ENCODE measurements around the gene PPP2R2C. TPM values are rescaled to one million over a fixed set of nuclear protein-coding genes. Genes with fewer than 3 reads are reported as not detected.

The PPP2R2C gene
- total RNA-seq, 3 donors from 2014 or later = not detected

GRCh38 chr4:6467600-6467999, 4.8 kb downstream of the PPP2R2C start:
- Mint-ChIP-seq H3K4me1 (ENCODE audit: low read depth) (peaks cover 3% of the 10 kb centered on the region), H3K36me3 (ENCODE audit: insufficient read depth) (no peaks in the 10 kb centered on the region), H3K9me3 (no peaks in the 10 kb centered on the region), H3K4me3 (no peak overlapping the region), H3K27me3 (ENCODE audit: low read depth) (peaks cover 41% of the 10 kb centered on the region)
- no peak for ATAC-seq
- DNase-seq = no peak

- peaks cover 45% of the 10 kb centered on the region for H3K27me3 Mint-ChIP-seq (ENCODE audit: low read depth)
- H3K4me3 Mint-ChIP-seq = no peak overlapping the region
- H3K9me3 Mint-ChIP-seq = no peaks in the 10 kb centered on the region
- DNase-seq (no peak), ATAC-seq (no peak)
- H3K36me3 Mint-ChIP-seq (ENCODE audit: insufficient read depth) = no peaks in the 10 kb centered on the region
- H3K4me1 Mint-ChIP-seq (ENCODE audit: low read depth) = peaks cover 3% of the 10 kb centered on the region
Observed at GRCh38 chr4:6466756-6467381, 5.5 kb downstream of the PPP2R2C start.

DNA sequence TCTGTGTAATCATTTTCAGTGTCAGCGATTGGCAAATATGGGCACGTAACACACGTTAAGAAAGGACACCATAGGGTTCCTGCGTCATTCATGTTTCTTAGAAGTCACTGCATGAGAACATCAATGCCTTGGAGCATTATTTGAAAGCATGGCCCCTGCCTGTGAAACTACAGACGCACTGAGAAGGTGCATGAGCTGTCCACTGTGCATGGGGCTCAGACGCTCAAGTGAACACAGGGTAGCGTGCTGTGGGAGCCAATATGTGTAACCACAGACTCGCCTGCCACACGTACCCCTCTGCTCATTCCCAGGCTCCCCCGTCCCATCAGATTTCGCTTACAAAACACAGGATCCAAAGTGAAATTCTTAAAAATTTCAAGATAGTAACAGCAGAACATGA, 6.5 kb downstream of the PPP2R2C start:
- Mint-ChIP-seq H3K27me3 (ENCODE audit: low read depth) (peaks cover 47% of the 10 kb centered on the region), H3K4me1 (ENCODE audit: low read depth) (peaks cover 3% of the 10 kb centered on the region), H3K4me3 (no peak overlapping the region), H3K9me3 (no peaks in the 10 kb centered on the region), H3K36me3 (ENCODE audit: insufficient read depth) (no peaks in the 10 kb centered on the region)
- DNase-seq = no peak
- no peak for ATAC-seq

GRCh38 chr4:6464842-6465588, 7.4 kb downstream of the PPP2R2C start:
- ATAC-seq = no peak
- Mint-ChIP-seq H3K4me1 (ENCODE audit: low read depth) (no peaks in the 10 kb centered on the region), H3K9me3 (no peaks in the 10 kb centered on the region), H3K27me3 (ENCODE audit: low read depth) (peaks cover 48% of the 10 kb centered on the region), H3K36me3 (ENCODE audit: insufficient read depth) (no peaks in the 10 kb centered on the region), H3K4me3 (no peak overlapping the region)
- no peak for DNase-seq

- Mint-ChIP-seq H3K36me3 (ENCODE audit: insufficient read depth) (no peaks in the 10 kb centered on the region), H3K4me3 (no peak overlapping the region), H3K27me3 (ENCODE audit: low read depth) (peaks cover 41% of the 10 kb centered on the region), H3K9me3 (peaks cover 5% of the 10 kb centered on the region), H3K4me1 (ENCODE audit: low read depth) (no peaks in the 10 kb centered on the region)
- DNase-seq (no peak), ATAC-seq (no peak)
Observed at GRCh38 chr4:6463311-6464289, 8.8 kb downstream of the PPP2R2C start.

DNA sequence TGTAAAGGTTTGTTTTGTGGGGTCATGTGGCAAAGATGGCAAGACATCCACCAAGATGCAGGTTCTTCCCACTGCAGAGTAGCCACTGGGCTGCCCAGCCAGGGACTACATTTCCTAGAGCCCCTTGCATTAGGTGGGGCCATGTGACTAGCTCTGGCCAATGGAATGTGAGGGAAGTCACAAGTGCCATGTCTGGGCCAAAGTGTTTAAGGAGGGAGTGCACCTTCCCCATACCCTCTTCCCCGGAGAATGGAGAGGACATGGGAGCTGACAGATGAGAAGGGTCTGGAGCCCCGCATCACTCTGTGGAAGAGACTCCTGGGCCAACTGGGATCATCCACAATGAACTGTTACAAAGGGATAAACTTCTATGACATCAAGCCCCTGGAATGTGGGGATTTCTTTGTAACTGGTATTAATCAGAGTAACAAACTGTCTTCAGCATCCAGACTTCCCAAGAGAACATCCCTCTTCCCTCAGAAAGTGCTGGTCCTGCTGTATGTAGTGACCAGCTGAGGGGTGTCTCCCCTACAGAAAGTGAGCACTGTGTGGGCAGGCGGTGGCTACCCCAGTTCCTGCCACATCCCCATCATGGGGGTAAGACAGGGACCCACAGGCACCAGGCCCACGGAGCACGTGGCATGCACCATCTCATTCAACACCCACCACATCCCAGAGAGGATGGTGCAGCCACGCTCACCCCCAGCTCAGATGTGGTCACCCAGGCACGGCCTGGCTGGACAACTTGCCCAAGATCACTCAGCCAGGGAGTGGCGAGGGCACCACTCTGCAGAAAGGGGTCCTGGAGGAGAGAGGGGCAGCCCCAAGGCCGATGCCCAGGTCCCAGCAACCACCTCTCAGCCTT, 10.9 kb downstream of the PPP2R2C start:
- H3K4me1 Mint-ChIP-seq (ENCODE audit: low read depth) = no peaks in the 10 kb centered on the region
- H3K9me3 Mint-ChIP-seq = peaks cover 5% of the 10 kb centered on the region
- no peak overlapping the region for H3K4me3 Mint-ChIP-seq
- no peaks in the 10 kb centered on the region for H3K36me3 Mint-ChIP-seq (ENCODE audit: insufficient read depth)
- peaks cover 29% of the 10 kb centered on the region for H3K27me3 Mint-ChIP-seq (ENCODE audit: low read depth)
- no peak for ATAC-seq
- DNase-seq = no peak

DNA sequence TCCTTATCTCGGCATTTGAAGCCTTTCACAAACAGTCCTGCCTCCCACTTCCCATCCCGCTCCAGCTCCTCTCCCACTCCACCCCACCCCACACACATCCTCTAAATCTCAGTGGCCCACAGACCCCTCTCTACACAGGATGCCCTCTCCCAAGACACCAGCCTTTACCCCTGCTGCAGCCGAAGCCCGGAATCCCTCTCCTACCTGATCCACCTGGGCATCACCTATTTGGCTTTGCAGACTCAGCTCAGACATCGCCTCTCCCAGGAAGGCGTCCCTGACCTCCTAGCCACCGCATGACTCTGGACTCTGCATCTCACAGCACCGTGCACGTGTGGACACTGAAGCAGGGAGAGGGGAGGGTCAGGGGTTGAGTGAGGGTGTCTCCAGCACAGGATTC, 11.5 kb downstream of the PPP2R2C start:
- Mint-ChIP-seq H3K36me3 (ENCODE audit: insufficient read depth) (no peaks in the 10 kb centered on the region), H3K4me3 (no peak overlapping the region), H3K27me3 (ENCODE audit: low read depth) (peaks cover 28% of the 10 kb centered on the region), H3K4me1 (ENCODE audit: low read depth) (no peaks in the 10 kb centered on the region), H3K9me3 (peaks cover 5% of the 10 kb centered on the region)
- DNase-seq = no peak
- ATAC-seq = no peak

GRCh38 chr4:6458528-6458927, 13.9 kb downstream of the PPP2R2C start:
- H3K27me3 Mint-ChIP-seq (ENCODE audit: low read depth) = peaks cover 29% of the 10 kb centered on the region
- ATAC-seq = no peak
- peaks cover 5% of the 10 kb centered on the region for H3K9me3 Mint-ChIP-seq

GRCh38 chr4:6456450-6456849, 16.0 kb downstream of the PPP2R2C start:
- Mint-ChIP-seq H3K27me3 (ENCODE audit: low read depth) (peaks cover 23% of the 10 kb centered on the region), H3K4me1 (ENCODE audit: low read depth) (no peaks in the 10 kb centered on the region), H3K9me3 (peaks cover 5% of the 10 kb centered on the region), H3K4me3 (no peak overlapping the region), H3K36me3 (ENCODE audit: insufficient read depth) (no peaks in the 10 kb centered on the region)
- DNase-seq (no peak), ATAC-seq (no peak)

More at GRCh38 chr4:6458528-6458927, 13.9 kb downstream of the PPP2R2C start:
- no peak overlapping the region for H3K4me3 Mint-ChIP-seq
- no peaks in the 10 kb centered on the region for H3K36me3 Mint-ChIP-seq (ENCODE audit: insufficient read depth)
- no peak for DNase-seq
- H3K4me1 Mint-ChIP-seq (ENCODE audit: low read depth) = no peaks in the 10 kb centered on the region

DNA sequence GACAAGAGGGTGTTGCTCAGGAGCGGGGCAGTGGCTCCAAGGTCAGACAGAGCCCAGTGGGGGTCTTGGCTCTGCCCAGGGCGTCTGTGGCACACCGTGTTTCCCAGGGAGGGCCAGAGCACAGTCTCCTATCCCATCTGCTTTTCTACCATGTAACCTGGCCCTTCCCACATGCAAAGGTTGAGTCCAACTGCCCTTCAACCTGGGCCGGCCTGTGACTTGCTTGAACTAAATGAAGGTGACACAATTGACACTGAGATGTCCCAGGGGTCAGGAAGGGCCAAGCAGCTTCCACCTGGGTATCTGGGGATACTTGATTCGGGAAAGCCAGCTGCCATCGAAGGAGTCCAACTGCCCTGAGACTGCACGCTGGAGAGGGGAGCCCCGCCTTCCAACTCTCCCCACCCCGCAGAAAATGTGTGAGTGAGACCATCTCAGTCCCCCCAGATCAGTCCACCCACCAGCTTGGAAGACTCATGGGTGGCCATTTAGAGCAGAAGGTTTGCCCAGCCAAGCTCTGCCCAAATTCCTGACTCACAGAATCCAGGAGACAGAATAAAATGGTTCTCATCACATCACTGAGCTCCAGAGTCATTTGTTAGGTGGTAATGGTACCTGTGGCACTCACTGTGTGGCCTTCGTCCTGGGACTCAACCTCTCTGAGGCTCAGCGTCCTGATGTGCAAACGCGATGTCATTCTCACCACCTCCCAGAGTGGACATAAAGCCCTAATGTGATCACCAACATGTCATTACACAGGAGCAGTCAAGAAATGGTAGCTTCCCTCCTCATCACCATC, 18.1 kb downstream of the PPP2R2C start:
- ATAC-seq (no peak), DNase-seq (no peak)
- peaks cover 4% of the 10 kb centered on the region for H3K9me3 Mint-ChIP-seq
- H3K36me3 Mint-ChIP-seq (ENCODE audit: insufficient read depth) = no peaks in the 10 kb centered on the region
- H3K27me3 Mint-ChIP-seq (ENCODE audit: low read depth) = peaks cover 25% of the 10 kb centered on the region
- H3K4me1 Mint-ChIP-seq (ENCODE audit: low read depth) = no peaks in the 10 kb centered on the region
- H3K4me3 Mint-ChIP-seq = no peak overlapping the region

DNA sequence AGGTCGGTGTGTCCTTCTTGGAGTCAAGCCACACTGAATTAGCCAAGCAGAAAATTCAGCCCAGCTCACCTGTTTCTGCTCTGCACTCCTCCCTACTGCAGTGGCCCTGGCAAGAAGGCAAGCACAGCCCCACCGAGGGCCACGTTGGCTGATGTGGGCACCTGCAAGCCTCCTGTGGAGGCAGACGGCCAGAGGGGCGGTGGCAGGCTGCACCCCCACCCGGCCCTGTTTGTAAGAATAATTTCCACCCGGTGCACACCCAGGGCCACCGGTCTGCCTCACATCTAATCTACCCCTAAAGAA, 18.8 kb downstream of the PPP2R2C start:
- peaks cover 23% of the 10 kb centered on the region for H3K27me3 Mint-ChIP-seq (ENCODE audit: low read depth)
- no peak overlapping the region for H3K4me3 Mint-ChIP-seq
- DNase-seq (no peak), ATAC-seq (no peak)
- H3K9me3 Mint-ChIP-seq = no peaks in the 10 kb centered on the region
- no peaks in the 10 kb centered on the region for H3K36me3 Mint-ChIP-seq (ENCODE audit: insufficient read depth)
- no peaks in the 10 kb centered on the region for H3K4me1 Mint-ChIP-seq (ENCODE audit: low read depth)

GRCh38 chr4:6452897-6453687, 19.3 kb downstream of the PPP2R2C start:
- Mint-ChIP-seq H3K9me3 (no peaks in the 10 kb centered on the region), H3K27me3 (ENCODE audit: low read depth) (peaks cover 23% of the 10 kb centered on the region), H3K36me3 (ENCODE audit: insufficient read depth) (no peaks in the 10 kb centered on the region), H3K4me1 (ENCODE audit: low read depth) (no peaks in the 10 kb centered on the region), H3K4me3 (no peak overlapping the region)
- ATAC-seq (no peak), DNase-seq (no peak)

Data from activated T-cell treated with anti-CD3 and anti-CD28 coated beads, Interleukin-2, amount 50 U/mL, for 4 hours (primary cell).